Caco-2 (cell line): ENCODE data around the gene BAHCC1. TPM values are rescaled to one million over a fixed set of nuclear protein-coding genes. Genes with fewer than 3 reads are reported as not detected.
A peak's percentile ranks its signal among the peaks of the same experiment; 100 is the strongest.

ENCODE experiments used
- BruUV-seq: library from RNA; stranded (reverse); fragments of 400-500 nt; replicated peaks from 2 replicates; lab custom pipeline; 2021; lab: Mats Ljungman, UMichigan
- CTCF ChIA-PET: fragments of 300-600 bp; sonication (Branson Sonifier 250); formaldehyde crosslinking; loops from one replicate; lab custom pipeline; 2022; ENCODE audit warnings: antibody characterized with exemption; lab: Charles Lee
- POLR2A ChIA-PET: fragments of 300-600 bp; sonication (Branson Sonifier 250); formaldehyde crosslinking; loops from one replicate; lab custom pipeline; 2022; ENCODE audit warnings: antibody characterized with exemption; lab: Charles Lee
- DNase-seq, 2 experiments: peaks; one replicate each; pipeline versions ENCODE4 v3.0.0 to v3.0.0-alpha.2; 2020 to 2022
- H3K27me3 ChIP-seq: replicated peaks from 2 replicates; pipeline ENCODE4 v1.6.0; 2011; ENCODE audit warnings: low read length; ENCODE audit not compliant: control insufficient read depth, insufficient read depth
- H3K36me3 ChIP-seq: 2 replicates; pipeline ENCODE4 v1.5.1; 2011; ENCODE audit warnings: low read length; ENCODE audit not compliant: control insufficient read depth, insufficient read depth
- H3K4me1 ChIP-seq: fragments of 250-450 bp; sonication (Bioruptor Pico); 2 replicates; pipeline ENCODE4 v1.5.1; 2020; ENCODE audit warnings: mild to moderate bottlenecking
- H3K4me3 ChIP-seq: 2 replicates; pipeline ENCODE4 v1.5.1; 2011; ENCODE audit warnings: low read depth, mild to moderate bottlenecking, control low read depth, low read length
- H3K9me3 ChIP-seq: fragments of 250-450 bp; sonication (Bioruptor Pico); 2 replicates; pipeline ENCODE4 v1.5.1; 2020; ENCODE audit warnings: mild to moderate bottlenecking, moderate library complexity
- H3K27ac Mint-ChIP-seq: one replicate; pipeline ENCODE4 v1.8.0; 2022; ENCODE audit warnings: mixed read lengths; ENCODE audit not compliant: unreplicated experiment
- H3K27me3 Mint-ChIP-seq: one replicate; pipeline ENCODE4 v1.8.0; 2022; ENCODE audit warnings: mixed read lengths; ENCODE audit not compliant: insufficient read depth, unreplicated experiment
- H3K36me3 Mint-ChIP-seq: one replicate; pipeline ENCODE4 v1.8.0; 2022; ENCODE audit warnings: mild to moderate bottlenecking, mixed read lengths; ENCODE audit not compliant: insufficient read depth, unreplicated experiment
- H3K4me1 Mint-ChIP-seq: one replicate; pipeline ENCODE4 v1.8.0; 2022; ENCODE audit warnings: low read depth, mixed read lengths; ENCODE audit not compliant: unreplicated experiment
- H3K4me3 Mint-ChIP-seq: one replicate; pipeline ENCODE4 v1.8.0; 2022; ENCODE audit warnings: mild to moderate bottlenecking, moderate library complexity, mixed read lengths; ENCODE audit not compliant: unreplicated experiment
- H3K9me3 Mint-ChIP-seq: one replicate; pipeline ENCODE4 v1.8.0; 2022; ENCODE audit warnings: mixed read lengths; ENCODE audit not compliant: unreplicated experiment
- CTCF ChIP-seq, 2 experiments: fragments of 200-600 bp in 1 of 2; IDR thresholded peaks; 1 replicate in 1 of 2; 2 replicates in 1 of 2; pipeline versions ENCODE4 v1.5.1 to v1.8.0; 2011 to 2022; ENCODE audit warnings: antibody characterized with exemption in 1 of 2, control low read depth in 1 of 2, inconsistent platforms in 1 of 2, low read depth in 1 of 2, low read length in 1 of 2, mild to moderate bottlenecking in 1 of 2, moderate library complexity in 1 of 2; ENCODE audit not compliant: insufficient read depth in 1 of 2, severe bottlenecking in 1 of 2, unreplicated experiment in 1 of 2
- intact Hi-C: fragments of 100-400 bp; cut with micrococcal nuclease; formaldehyde crosslinking; loops from one replicate; pipeline ENCODE4 v1.10.0; 2022; ENCODE audit not compliant: unreplicated experiment
- total RNA-seq: library from RNA; stranded (reverse); gene quantifications from 2 replicates; pipeline ENCODE4 v1.2.3, GENCODE V29; 2022

BAHCC1 gene
- total RNA-seq, 1 experiment from 2014 or later: 10.2 TPM

- Mint-ChIP-seq H3K27ac (no peak overlapping the region), H3K4me3 (no peak overlapping the region), H3K27me3 (no peaks in the 10 kb centered on the region), H3K4me1 (no peaks in the 10 kb centered on the region), H3K9me3 (no peaks in the 10 kb centered on the region), H3K36me3 (peaks cover 5% of the 10 kb centered on the region)
- intact Hi-C loops: no loop called here
- BruUV-seq: no TSS peak
- no peaks in the 10 kb centered on the region for H3K36me3 ChIP-seq
- H3K4me1 ChIP-seq: no peaks in the 10 kb centered on the region
- H3K27me3 ChIP-seq: no peaks in the 10 kb centered on the region
- ChIA-PET CTCF (interaction anchor here (0.7 kb wide), 1 partner anchor 40 kb away, joined by 5 read pairs; no protein-coding TSS in a partner anchor), POLR2A (no interaction called here)
- TF ChIP-seq CTCF (IDR thresholded peaks at IDR 0.05; ENCODE audit: insufficient read depth in 1 of 2, low read depth in 1 of 2, low read length in 1 of 2, severe bottlenecking in 1 of 2, unreplicated experiment in 1 of 2): no peak
- DNase-seq: no peak
- no peaks in the 10 kb centered on the region for H3K9me3 ChIP-seq
- no peak overlapping the region for H3K4me3 ChIP-seq
Measured at GRCh38 chr17:81444610-81445339, 49.5 kb downstream of the BAHCC1 start.

- POLR2A ChIA-PET: no interaction called here
- Mint-ChIP-seq H3K4me3 (no peak overlapping the region), H3K27ac (no peak overlapping the region), H3K27me3 (no peaks in the 10 kb centered on the region), H3K9me3 (no peaks in the 10 kb centered on the region), H3K36me3 (peaks cover 5% of the 10 kb centered on the region), H3K4me1 (no peaks in the 10 kb centered on the region)
- no peak overlapping the region for H3K4me3 ChIP-seq
- H3K36me3 ChIP-seq: no peaks in the 10 kb centered on the region
- no peak for DNase-seq
- TF ChIP-seq CTCF (IDR thresholded peaks at IDR 0.05; ENCODE audit: insufficient read depth in 1 of 2, low read depth in 1 of 2, low read length in 1 of 2, severe bottlenecking in 1 of 2, unreplicated experiment in 1 of 2): peak in 1 of 2 experiments; percentile 20
- no peaks in the 10 kb centered on the region for H3K9me3 ChIP-seq
- BruUV-seq: no TSS peak
- H3K4me1 ChIP-seq: no peaks in the 10 kb centered on the region
- intact Hi-C loops: no loop called here
- H3K27me3 ChIP-seq: no peaks in the 10 kb centered on the region
- CTCF ChIA-PET: no interaction called here
Measured at GRCh38 chr17:81445642-81446503, 50.6 kb downstream of the BAHCC1 start.

- H3K4me3 ChIP-seq: no peak overlapping the region
- no peaks in the 10 kb centered on the region for H3K9me3 Mint-ChIP-seq
- H3K4me1 ChIP-seq: no peaks in the 10 kb centered on the region
- peak overlapping the region; percentile 33 for H3K27ac Mint-ChIP-seq
- peaks cover 5% of the 10 kb centered on the region for H3K36me3 Mint-ChIP-seq
- POLR2A ChIA-PET: interaction anchor here (0.6 kb wide), 1 partner anchor 11 kb away, joined by 5 read pairs; no protein-coding TSS in a partner anchor
- no peaks in the 10 kb centered on the region for H3K4me1 Mint-ChIP-seq
- intact Hi-C loops: no loop called here
- H3K9me3 ChIP-seq: no peaks in the 10 kb centered on the region
- DNase-seq: no peak
- BruUV-seq: no TSS peak
- CTCF ChIA-PET: interaction anchor here (0.6 kb wide), 1 partner anchor 50 kb away, joined by 9 read pairs; no protein-coding TSS in a partner anchor
- H3K36me3 ChIP-seq: no peaks in the 10 kb centered on the region
- no peaks in the 10 kb centered on the region for H3K27me3 Mint-ChIP-seq
- H3K27me3 ChIP-seq: no peaks in the 10 kb centered on the region
- no peak for TF ChIP-seq CTCF (IDR thresholded peaks at IDR 0.05; ENCODE audit: insufficient read depth in 1 of 2, low read depth in 1 of 2, low read length in 1 of 2, severe bottlenecking in 1 of 2, unreplicated experiment in 1 of 2)
- H3K4me3 Mint-ChIP-seq: no peak overlapping the region
Measured at GRCh38 chr17:81447331-81447933, 52.2 kb downstream of the BAHCC1 start.
